A673 (cell line): ENCODE results near the gene LHFPL6. TPM values are rescaled to one million over a fixed set of nuclear protein-coding genes. Genes with fewer than 3 reads are reported as not detected.

Experiments
- BruUV-seq: library from RNA; stranded (reverse); fragments of 400-500 nt; replicated peaks from 2 replicates; lab custom pipeline; 2021; lab: Mats Ljungman, UMichigan
- CTCF ChIA-PET: fragments of 300-600 bp; sonication (Branson Sonifier 250); formaldehyde crosslinking; loops from one replicate; lab custom pipeline; 2022; ENCODE audit warnings: antibody characterized with exemption; lab: Charles Lee
- POLR2A ChIA-PET: fragments of 300-600 bp; sonication (Branson Sonifier 250); formaldehyde crosslinking; loops from one replicate; lab custom pipeline; 2022; ENCODE audit warnings: antibody characterized with exemption; ENCODE audit not compliant: low non-redundant PET; lab: Charles Lee
- DNase-seq: peaks from one replicate; pipeline ENCODE4 v3.0.0-alpha.2; 2015; ENCODE audit warnings: low spot score
- H3K27ac ChIP-seq: fragments of 200-600 bp; sonication (generic); 2 replicates; pipeline ENCODE4 v1.5.1; 2016; ENCODE audit warnings: mixed run types, low read depth, mild to moderate bottlenecking, mixed read lengths, antibody characterized with exemption, low read length; ENCODE audit not compliant: poor library complexity, severe bottlenecking
- H3K27me3 ChIP-seq: fragments of 200-600 bp; sonication (generic); replicated peaks from 2 replicates; pipeline ENCODE4 v1.6.1; 2017; ENCODE audit warnings: mixed run types, low read depth, mild to moderate bottlenecking, mixed read lengths, antibody characterized with exemption, low read length; ENCODE audit not compliant: insufficient read depth, poor library complexity
- H3K36me3 ChIP-seq: fragments of 200-600 bp; sonication (generic); 2 replicates; pipeline ENCODE4 v1.6.1; 2016; ENCODE audit warnings: mixed run types, mild to moderate bottlenecking, mixed read lengths, antibody characterized with exemption, low read length; ENCODE audit not compliant: insufficient read depth, poor library complexity, severe bottlenecking
- H3K4me1 ChIP-seq: fragments of 200-600 bp; sonication (generic); 2 replicates; pipeline ENCODE4 v1.6.1; 2017; ENCODE audit warnings: mixed run types, mild to moderate bottlenecking, mixed read lengths, antibody characterized with exemption, low read length; ENCODE audit not compliant: insufficient read depth, poor library complexity, severe bottlenecking
- H3K4me3 ChIP-seq: fragments of 200-600 bp; sonication (generic); 2 replicates; pipeline ENCODE4 v1.5.1; 2016; ENCODE audit warnings: low read depth, mixed run types, mild to moderate bottlenecking, mixed read lengths, low read length; ENCODE audit not compliant: poor library complexity, severe bottlenecking
- H3K9me3 ChIP-seq: fragments of 200-600 bp; sonication (generic); 2 replicates; pipeline ENCODE4 v1.6.1; 2016; ENCODE audit warnings: mixed run types, low read depth, mild to moderate bottlenecking, mixed read lengths, antibody characterized with exemption, low read length; ENCODE audit not compliant: poor library complexity, severe bottlenecking
- EZH2 ChIP-seq: fragments of 200-600 bp; sonication (generic); IDR thresholded peaks from 2 replicates; pipeline ENCODE4 v1.6.1; 2017; ENCODE audit warnings: borderline replicate concordance, low read depth, mild to moderate bottlenecking, mixed read lengths, antibody characterized with exemption, low read length; ENCODE audit not compliant: poor library complexity, severe bottlenecking
- intact Hi-C: fragments of 100-400 bp; cut with micrococcal nuclease; formaldehyde crosslinking; loops from one replicate; pipeline ENCODE4 v1.10.0; 2022; ENCODE audit not compliant: unreplicated experiment
- total RNA-seq: library from RNA; stranded (reverse); gene quantifications from 2 replicates; pipeline ENCODE4 v1.2.3, GENCODE V29; 2021
- TF ChIP-seq, protein P1 (sequence below): fragments of 300-800, 200-600 bp; sonication (generic); conservative IDR thresholded peaks from 2 replicates; pipeline ENCODE4 v1.5.1; 2017; ENCODE audit warnings: low read depth, mild to moderate bottlenecking, antibody characterized with exemption, low read length, moderate library complexity, mixed read lengths

The LHFPL6 gene
- total RNA-seq, 1 experiment from 2014 or later = 63.9 TPM

DNA sequence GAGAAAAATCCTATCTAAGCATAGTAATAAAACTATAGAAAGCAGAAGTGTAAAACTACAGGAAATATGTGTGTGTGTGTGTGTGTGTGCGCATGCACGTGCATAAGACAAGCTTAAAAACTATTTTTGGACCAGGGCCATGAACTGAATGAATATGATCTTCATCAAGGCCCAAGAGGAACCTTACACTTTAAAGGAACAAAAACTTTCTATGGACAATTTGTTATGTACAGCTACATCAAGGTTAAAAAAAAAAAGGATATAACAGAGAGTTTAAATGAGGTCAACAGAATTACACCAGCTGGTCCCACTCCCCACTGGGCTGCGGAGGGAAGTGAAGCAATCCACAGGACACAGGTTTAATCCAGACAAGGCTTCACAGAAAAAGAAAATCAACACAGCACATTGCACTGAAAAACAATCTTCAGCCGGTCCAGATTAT is 151.1 kb downstream of the LHFPL6 start:
- CTCF ChIA-PET = interaction anchor here (0.7 kb wide), 1 partner anchor 160 kb away, joined by 4 read pairs; no protein-coding TSS in a partner anchor
- H3K36me3 ChIP-seq = no peaks in the 10 kb centered on the region
- H3K4me3 ChIP-seq = peak overlapping the region; percentile 0
- TF ChIP-seq, protein P1, sequence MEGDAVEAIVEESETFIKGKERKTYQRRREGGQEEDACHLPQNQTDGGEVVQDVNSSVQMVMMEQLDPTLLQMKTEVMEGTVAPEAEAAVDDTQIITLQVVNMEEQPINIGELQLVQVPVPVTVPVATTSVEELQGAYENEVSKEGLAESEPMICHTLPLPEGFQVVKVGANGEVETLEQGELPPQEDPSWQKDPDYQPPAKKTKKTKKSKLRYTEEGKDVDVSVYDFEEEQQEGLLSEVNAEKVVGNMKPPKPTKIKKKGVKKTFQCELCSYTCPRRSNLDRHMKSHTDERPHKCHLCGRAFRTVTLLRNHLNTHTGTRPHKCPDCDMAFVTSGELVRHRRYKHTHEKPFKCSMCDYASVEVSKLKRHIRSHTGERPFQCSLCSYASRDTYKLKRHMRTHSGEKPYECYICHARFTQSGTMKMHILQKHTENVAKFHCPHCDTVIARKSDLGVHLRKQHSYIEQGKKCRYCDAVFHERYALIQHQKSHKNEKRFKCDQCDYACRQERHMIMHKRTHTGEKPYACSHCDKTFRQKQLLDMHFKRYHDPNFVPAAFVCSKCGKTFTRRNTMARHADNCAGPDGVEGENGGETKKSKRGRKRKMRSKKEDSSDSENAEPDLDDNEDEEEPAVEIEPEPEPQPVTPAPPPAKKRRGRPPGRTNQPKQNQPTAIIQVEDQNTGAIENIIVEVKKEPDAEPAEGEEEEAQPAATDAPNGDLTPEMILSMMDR = no peak
- TF ChIP-seq EZH2 = no peak
- BruUV-seq = no TSS peak
- H3K27ac ChIP-seq = peak overlapping the region; percentile 91
- H3K4me1 ChIP-seq = peaks cover 87% of the 10 kb centered on the region
- peak; percentile 91 for DNase-seq
- intact Hi-C loops = no loop called here
- no peaks in the 10 kb centered on the region for H3K27me3 ChIP-seq
- H3K9me3 ChIP-seq = no peaks in the 10 kb centered on the region
- POLR2A ChIA-PET = no interaction called here

DNA sequence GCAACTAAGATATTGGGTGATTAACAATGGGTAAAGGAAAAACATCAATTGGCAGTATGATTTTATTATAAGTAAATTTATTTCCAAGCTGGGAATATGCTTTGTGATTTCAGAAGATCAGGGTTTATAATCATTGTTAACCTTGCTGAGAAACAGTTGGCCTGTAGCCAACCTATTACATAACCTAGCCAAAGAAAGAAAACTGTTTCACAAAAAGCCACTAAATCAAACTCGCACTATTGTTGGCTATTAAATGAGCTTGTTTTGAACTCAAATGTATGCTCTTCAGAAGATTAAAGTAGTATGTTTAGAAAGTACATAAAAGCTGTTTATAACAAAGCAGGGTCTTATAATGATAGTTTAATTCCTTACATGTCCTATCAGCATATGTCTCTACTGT is 151.7 kb downstream of the LHFPL6 start:
- intact Hi-C loops = no loop called here
- peak overlapping the region; percentile 0 for H3K4me3 ChIP-seq
- TF ChIP-seq EZH2 = no peak
- TF ChIP-seq, protein P1 = no peak
- no peaks in the 10 kb centered on the region for H3K9me3 ChIP-seq
- BruUV-seq = no TSS peak
- DNase-seq = peak; percentile 70
- peaks cover 85% of the 10 kb centered on the region for H3K4me1 ChIP-seq
- H3K36me3 ChIP-seq = no peaks in the 10 kb centered on the region
- ChIA-PET POLR2A (no interaction called here), CTCF (no interaction called here)
- H3K27me3 ChIP-seq = no peaks in the 10 kb centered on the region
- peak overlapping the region; percentile 91 for H3K27ac ChIP-seq

DNA sequence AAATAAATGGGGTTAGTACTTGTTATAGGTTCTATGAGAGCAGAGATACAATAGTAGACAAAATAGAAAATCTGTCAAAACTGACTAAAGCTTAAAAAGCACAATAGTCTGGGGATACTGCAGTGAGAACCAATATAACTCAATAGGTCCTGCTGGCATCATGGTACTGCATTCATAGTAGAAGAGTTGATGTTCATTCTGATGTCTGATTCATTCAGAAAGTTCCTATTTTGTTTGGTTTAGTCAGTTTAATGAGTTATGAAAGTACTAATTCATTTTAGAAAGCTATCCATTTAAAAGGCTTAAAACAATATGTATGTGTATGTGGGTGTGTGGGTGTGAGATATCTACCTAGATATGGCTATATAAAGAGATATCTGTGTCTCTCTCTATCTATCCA is 152.8 kb downstream of the LHFPL6 start:
- H3K4me1 ChIP-seq = peaks cover 74% of the 10 kb centered on the region
- CTCF ChIA-PET = no interaction called here
- intact Hi-C loops = no loop called here
- BruUV-seq = no TSS peak
- no peaks in the 10 kb centered on the region for H3K9me3 ChIP-seq
- no peak overlapping the region for H3K27ac ChIP-seq
- no peaks in the 10 kb centered on the region for H3K36me3 ChIP-seq
- DNase-seq = no peak
- no peak overlapping the region for H3K4me3 ChIP-seq
- TF ChIP-seq, protein P1 = no peak
- TF ChIP-seq EZH2 = no peak
- H3K27me3 ChIP-seq = no peaks in the 10 kb centered on the region
- POLR2A ChIA-PET = no interaction called here
